HCT116 (cell line): ENCODE measurements around the gene RRBP1. TPM values are rescaled to one million over a fixed set of nuclear protein-coding genes. Genes with fewer than 3 reads are reported as not detected.

Experiments used
- ATAC-seq: fragments of 200-7000 bp; cut with Tn5 transposase; 2 replicates; pipeline ENCODE4 v1.9.1; 2020; ENCODE audit warnings: mild to moderate bottlenecking, moderate library complexity
- BruUV-seq: library from RNA; stranded (reverse); fragments of 400-500 nt; replicated peaks from 2 replicates; lab custom pipeline; 2021; lab: Mats Ljungman, UMichigan
- CTCF ChIA-PET: fragments of 300-600 bp; sonication (Branson Sonifier 250); formaldehyde crosslinking; loops from one replicate; lab custom pipeline; 2021; ENCODE audit warnings: antibody characterized with exemption; lab: Charles Lee
- POLR2A ChIA-PET: fragments of 300-600, 350-600 bp; sonication (Branson Sonifier 250); formaldehyde crosslinking; loops from one replicate; lab custom pipeline; 2021; ENCODE audit warnings: antibody characterized with exemption; lab: Charles Lee
- RAD21 ChIA-PET, 2 experiments: fragments of 300-600 bp; sonication (Branson Sonifier 250); formaldehyde crosslinking; loops; one replicate each; lab custom pipeline; 2023; ENCODE audit warnings: low total read pairs in 2 of 2; ENCODE audit not compliant: uncharacterized antibody in 2 of 2, unreplicated experiment in 2 of 2, low non-redundant PET in 1 of 2; lab: Charles Lee
- DNase-seq: peaks from one replicate; pipeline ENCODE4 v3.0.0-alpha.2; 2010; ENCODE audit warnings: low read depth, low spot score
- H2AFZ ChIP-seq: fragments of 200-600 bp; shearing (Covaris generic), sonication (generic); 2 replicates; pipeline ENCODE4 v1.6.1; 2017; ENCODE audit warnings: low read depth, mixed run types, mixed read lengths, antibody characterized with exemption, low read length; ENCODE audit not compliant: poor library complexity, severe bottlenecking
- H3K27ac ChIP-seq: 2 replicates; pipeline ENCODE4 v1.5.1; 2012; ENCODE audit warnings: low read depth, low read length
- H3K27me3 ChIP-seq: fragments of 200-600 bp; sonication (generic); 2 replicates; pipeline ENCODE4 v1.6.1; 2016; ENCODE audit warnings: mixed run types, low read length, mixed read lengths; ENCODE audit not compliant: insufficient read depth
- H3K36me3 ChIP-seq, 2 experiments: fragments of 200-500 bp in 1 of 2; fragments of 200-600 bp in 1 of 2; sonication (Bioruptor generic) in 1 of 2; sonication (generic) in 1 of 2; 2 replicates each; pipeline versions ENCODE4 v1.5.1 to v1.6.1; 2014 to 2016; ENCODE audit warnings: low read length in 2 of 2, inconsistent platforms in 1 of 2, mixed read lengths in 1 of 2, mixed run types in 1 of 2; ENCODE audit not compliant: insufficient read depth in 2 of 2, control insufficient read depth in 1 of 2
- H3K4me1 ChIP-seq, 2 experiments: fragments of 200-600 bp in 1 of 2; sonication (generic) in 1 of 2; 2 replicates each; pipeline versions ENCODE4 v1.5.1 to v1.6.1; 2012 to 2017; ENCODE audit warnings: low read length in 2 of 2, inconsistent platforms in 1 of 2, mild to moderate bottlenecking in 1 of 2, mixed read lengths in 1 of 2, mixed run types in 1 of 2, moderate library complexity in 1 of 2; ENCODE audit not compliant: insufficient read depth in 2 of 2, control insufficient read depth in 1 of 2
- H3K4me2 ChIP-seq: fragments of 200-600 bp; sonication (generic); 2 replicates; pipeline ENCODE4 v1.6.1; 2017; ENCODE audit warnings: mixed run types, low read length, mixed read lengths
- H3K4me3 ChIP-seq, 2 experiments: fragments of 200-600 bp in 1 of 2; sonication (generic) in 1 of 2; replicated peaks in 1 of 2; 2 replicates each; pipeline ENCODE4 v1.5.1; 2011 to 2016; ENCODE audit warnings: low read length in 2 of 2, control low read depth in 1 of 2, low read depth in 1 of 2, mild to moderate bottlenecking in 1 of 2, mixed read lengths in 1 of 2, mixed run types in 1 of 2
- H3K79me2 ChIP-seq: fragments of 200-600 bp; sonication (generic); 2 replicates; pipeline ENCODE4 v1.6.1; 2017; ENCODE audit warnings: mild to moderate bottlenecking, mixed run types, low read length, moderate library complexity, mixed read lengths; ENCODE audit not compliant: insufficient read depth
- H3K9ac ChIP-seq: fragments of 200-600 bp; sonication (generic); 2 replicates; pipeline ENCODE4 v1.6.1; 2016; ENCODE audit warnings: low read length, mixed read lengths
- H3K9me2 ChIP-seq: fragments of 200-600 bp; sonication (generic), shearing (Covaris generic); 2 replicates; pipeline ENCODE4 v1.6.1; 2017; ENCODE audit warnings: mixed run types, mild to moderate bottlenecking, moderate library complexity; ENCODE audit not compliant: insufficient read depth
- H3K9me3 ChIP-seq, 2 experiments: fragments of 200-500 bp in 1 of 2; fragments of 200-600 bp in 1 of 2; sonication (Bioruptor generic) in 1 of 2; sonication (generic) in 1 of 2; 2 replicates each; pipeline ENCODE4 v1.6.1; 2014 to 2017; ENCODE audit warnings: low read length in 2 of 2, mixed read lengths in 2 of 2, inconsistent platforms in 1 of 2, low read depth in 1 of 2, mild to moderate bottlenecking in 1 of 2, mixed run types in 1 of 2, moderate library complexity in 1 of 2; ENCODE audit not compliant: control insufficient read depth in 1 of 2, insufficient read depth in 1 of 2
- H4K20me1 ChIP-seq: fragments of 200-600 bp; sonication (generic), shearing (Covaris generic); 2 replicates; pipeline ENCODE4 v1.6.1; 2017; ENCODE audit warnings: mixed run types, mild to moderate bottlenecking, moderate library complexity; ENCODE audit not compliant: insufficient read depth
- CBX3 ChIP-seq: IDR thresholded peaks from 2 replicates; pipeline ENCODE4 v1.6.1; 2012; ENCODE audit warnings: low read depth
- ELF1 ChIP-seq: IDR thresholded peaks from 2 replicates; pipeline ENCODE4 v1.6.1; 2012; ENCODE audit warnings: low read depth, borderline replicate concordance
- JUND ChIP-seq: IDR thresholded peaks from 2 replicates; pipeline ENCODE4 v1.6.1; 2012
- POLR2A ChIP-seq: IDR thresholded peaks from 2 replicates; pipeline ENCODE4 v1.7.0; 2011; ENCODE audit warnings: borderline replicate concordance; ENCODE audit not compliant: insufficient read depth, insufficient read length; ENCODE audit errors: extremely low read depth
- RAD21 ChIP-seq: IDR thresholded peaks from 2 replicates; pipeline ENCODE4 v1.6.1; 2012; ENCODE audit warnings: low read depth, mild to moderate bottlenecking
- SIN3A ChIP-seq: IDR thresholded peaks from 2 replicates; pipeline ENCODE4 v1.6.1; 2012; ENCODE audit warnings: low read depth
- SRF ChIP-seq: IDR thresholded peaks from 2 replicates; pipeline ENCODE4 v1.6.1; 2012; ENCODE audit warnings: low read depth
- YY1 ChIP-seq: IDR thresholded peaks from 2 replicates; pipeline ENCODE4 v1.6.1; 2011; ENCODE audit warnings: low read length, low read depth, moderate library complexity, mild to moderate bottlenecking; ENCODE audit not compliant: insufficient replicate concordance; ENCODE audit errors: extremely low read depth
- intact Hi-C: fragments of 100-400 bp; cut with micrococcal nuclease; formaldehyde crosslinking; loops from 2 replicates; pipeline ENCODE4 v1.10.0; 2022
- total RNA-seq: library from RNA; stranded (reverse); gene quantifications from one replicate; pipeline ENCODE4 v1.2.1, GENCODE V29; 2021; ENCODE audit not compliant: unreplicated experiment
- TF ChIP-seq, protein P1 (sequence below): IDR thresholded peaks from 2 replicates; pipeline ENCODE4 v1.6.1; 2012
- TF ChIP-seq, protein P2 (sequence below), 3 experiments: fragments of 200-600 bp in 1 of 3; sonication (generic) in 1 of 3; IDR thresholded peaks in 2 of 3; conservative IDR thresholded peaks in 1 of 3; 2 replicates each; pipeline ENCODE4 v1.5.1; 2012 to 2017; ENCODE audit warnings: low read depth in 2 of 3, low read length in 2 of 3, antibody characterized with exemption in 1 of 3, borderline replicate concordance in 1 of 3, control low read depth in 1 of 3, mild to moderate bottlenecking in 1 of 3, mixed read lengths in 1 of 3, mixed run types in 1 of 3, moderate library complexity in 1 of 3; ENCODE audit not compliant: insufficient read depth in 1 of 3
- TF ChIP-seq, protein P3 (sequence below): IDR thresholded peaks from 2 replicates; pipeline ENCODE4 v1.6.1; 2012; ENCODE audit warnings: low read depth
- TF ChIP-seq, protein P4 (sequence below): IDR thresholded peaks from 2 replicates; pipeline ENCODE4 v1.6.1; 2011; ENCODE audit warnings: mild to moderate bottlenecking, low read length, moderate library complexity; ENCODE audit not compliant: insufficient replicate concordance; ENCODE audit errors: extremely low read depth
- TF ChIP-seq, protein P5 (sequence below): IDR thresholded peaks from 2 replicates; pipeline ENCODE4 v1.6.1; 2012

Gene RRBP1
- total RNA-seq, 1 experiment from 2014 or later: 123 TPM

DNA sequence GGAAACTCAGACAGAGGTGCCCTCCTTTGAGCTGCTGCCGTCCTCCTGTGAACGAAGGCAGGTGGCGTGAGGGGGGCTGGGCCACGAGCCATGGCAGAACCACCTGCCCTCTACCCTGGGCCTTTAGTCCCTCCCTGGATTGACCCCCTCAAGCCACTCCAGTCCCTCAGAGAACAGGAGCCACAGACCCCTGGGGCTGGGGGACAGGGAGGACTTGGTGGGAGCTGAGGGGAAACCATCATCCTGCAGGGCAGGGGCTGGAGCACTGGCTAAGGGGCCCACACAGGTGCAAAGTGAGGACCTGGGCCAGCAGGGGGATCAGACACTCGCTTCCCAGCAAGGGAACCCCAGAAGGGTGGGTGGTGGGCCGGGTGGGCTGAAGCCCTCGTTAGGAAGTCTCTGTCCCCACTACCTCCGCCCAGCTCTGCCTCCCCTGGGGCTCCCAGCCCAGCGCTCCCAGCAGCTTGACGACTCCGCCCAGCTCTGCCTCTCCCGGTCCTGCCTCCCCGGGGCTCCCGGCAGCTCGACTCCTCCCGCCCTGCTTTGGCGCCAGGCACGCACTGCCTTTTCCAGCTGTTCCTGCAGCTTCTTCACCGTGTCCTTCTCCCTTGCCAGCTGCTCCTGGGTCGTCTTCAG, 67.7 kb downstream of the RRBP1 start:
- no peak overlapping the region for H2AFZ ChIP-seq
- no peaks in the 10 kb centered on the region for H3K9me2 ChIP-seq
- H3K36me3 ChIP-seq: peaks cover 12 to 13% of the 10 kb centered on the region in 2 experiments; a peak in 3 of 4 replicates
- no peak overlapping the region for H3K4me3 ChIP-seq
- TF ChIP-seq, protein P1, sequence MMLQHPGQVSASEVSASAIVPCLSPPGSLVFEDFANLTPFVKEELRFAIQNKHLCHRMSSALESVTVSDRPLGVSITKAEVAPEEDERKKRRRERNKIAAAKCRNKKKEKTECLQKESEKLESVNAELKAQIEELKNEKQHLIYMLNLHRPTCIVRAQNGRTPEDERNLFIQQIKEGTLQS: no peak
- no peak for TF ChIP-seq SRF
- TF ChIP-seq, protein P2, sequence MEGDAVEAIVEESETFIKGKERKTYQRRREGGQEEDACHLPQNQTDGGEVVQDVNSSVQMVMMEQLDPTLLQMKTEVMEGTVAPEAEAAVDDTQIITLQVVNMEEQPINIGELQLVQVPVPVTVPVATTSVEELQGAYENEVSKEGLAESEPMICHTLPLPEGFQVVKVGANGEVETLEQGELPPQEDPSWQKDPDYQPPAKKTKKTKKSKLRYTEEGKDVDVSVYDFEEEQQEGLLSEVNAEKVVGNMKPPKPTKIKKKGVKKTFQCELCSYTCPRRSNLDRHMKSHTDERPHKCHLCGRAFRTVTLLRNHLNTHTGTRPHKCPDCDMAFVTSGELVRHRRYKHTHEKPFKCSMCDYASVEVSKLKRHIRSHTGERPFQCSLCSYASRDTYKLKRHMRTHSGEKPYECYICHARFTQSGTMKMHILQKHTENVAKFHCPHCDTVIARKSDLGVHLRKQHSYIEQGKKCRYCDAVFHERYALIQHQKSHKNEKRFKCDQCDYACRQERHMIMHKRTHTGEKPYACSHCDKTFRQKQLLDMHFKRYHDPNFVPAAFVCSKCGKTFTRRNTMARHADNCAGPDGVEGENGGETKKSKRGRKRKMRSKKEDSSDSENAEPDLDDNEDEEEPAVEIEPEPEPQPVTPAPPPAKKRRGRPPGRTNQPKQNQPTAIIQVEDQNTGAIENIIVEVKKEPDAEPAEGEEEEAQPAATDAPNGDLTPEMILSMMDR (IDR thresholded peaks at IDR 0.05 in 2 of 3, conservative IDR thresholded peaks at IDR 0.05 in 1 of 3; ENCODE audit: borderline replicate concordance in 1 of 3, insufficient read depth in 1 of 3, low read depth in 2 of 3, low read length in 2 of 3): no peak
- TF ChIP-seq JUND: no peak
- TF ChIP-seq, protein P3, sequence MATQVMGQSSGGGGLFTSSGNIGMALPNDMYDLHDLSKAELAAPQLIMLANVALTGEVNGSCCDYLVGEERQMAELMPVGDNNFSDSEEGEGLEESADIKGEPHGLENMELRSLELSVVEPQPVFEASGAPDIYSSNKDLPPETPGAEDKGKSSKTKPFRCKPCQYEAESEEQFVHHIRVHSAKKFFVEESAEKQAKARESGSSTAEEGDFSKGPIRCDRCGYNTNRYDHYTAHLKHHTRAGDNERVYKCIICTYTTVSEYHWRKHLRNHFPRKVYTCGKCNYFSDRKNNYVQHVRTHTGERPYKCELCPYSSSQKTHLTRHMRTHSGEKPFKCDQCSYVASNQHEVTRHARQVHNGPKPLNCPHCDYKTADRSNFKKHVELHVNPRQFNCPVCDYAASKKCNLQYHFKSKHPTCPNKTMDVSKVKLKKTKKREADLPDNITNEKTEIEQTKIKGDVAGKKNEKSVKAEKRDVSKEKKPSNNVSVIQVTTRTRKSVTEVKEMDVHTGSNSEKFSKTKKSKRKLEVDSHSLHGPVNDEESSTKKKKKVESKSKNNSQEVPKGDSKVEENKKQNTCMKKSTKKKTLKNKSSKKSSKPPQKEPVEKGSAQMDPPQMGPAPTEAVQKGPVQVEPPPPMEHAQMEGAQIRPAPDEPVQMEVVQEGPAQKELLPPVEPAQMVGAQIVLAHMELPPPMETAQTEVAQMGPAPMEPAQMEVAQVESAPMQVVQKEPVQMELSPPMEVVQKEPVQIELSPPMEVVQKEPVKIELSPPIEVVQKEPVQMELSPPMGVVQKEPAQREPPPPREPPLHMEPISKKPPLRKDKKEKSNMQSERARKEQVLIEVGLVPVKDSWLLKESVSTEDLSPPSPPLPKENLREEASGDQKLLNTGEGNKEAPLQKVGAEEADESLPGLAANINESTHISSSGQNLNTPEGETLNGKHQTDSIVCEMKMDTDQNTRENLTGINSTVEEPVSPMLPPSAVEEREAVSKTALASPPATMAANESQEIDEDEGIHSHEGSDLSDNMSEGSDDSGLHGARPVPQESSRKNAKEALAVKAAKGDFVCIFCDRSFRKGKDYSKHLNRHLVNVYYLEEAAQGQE: no peak
- TF ChIP-seq, protein P4, sequence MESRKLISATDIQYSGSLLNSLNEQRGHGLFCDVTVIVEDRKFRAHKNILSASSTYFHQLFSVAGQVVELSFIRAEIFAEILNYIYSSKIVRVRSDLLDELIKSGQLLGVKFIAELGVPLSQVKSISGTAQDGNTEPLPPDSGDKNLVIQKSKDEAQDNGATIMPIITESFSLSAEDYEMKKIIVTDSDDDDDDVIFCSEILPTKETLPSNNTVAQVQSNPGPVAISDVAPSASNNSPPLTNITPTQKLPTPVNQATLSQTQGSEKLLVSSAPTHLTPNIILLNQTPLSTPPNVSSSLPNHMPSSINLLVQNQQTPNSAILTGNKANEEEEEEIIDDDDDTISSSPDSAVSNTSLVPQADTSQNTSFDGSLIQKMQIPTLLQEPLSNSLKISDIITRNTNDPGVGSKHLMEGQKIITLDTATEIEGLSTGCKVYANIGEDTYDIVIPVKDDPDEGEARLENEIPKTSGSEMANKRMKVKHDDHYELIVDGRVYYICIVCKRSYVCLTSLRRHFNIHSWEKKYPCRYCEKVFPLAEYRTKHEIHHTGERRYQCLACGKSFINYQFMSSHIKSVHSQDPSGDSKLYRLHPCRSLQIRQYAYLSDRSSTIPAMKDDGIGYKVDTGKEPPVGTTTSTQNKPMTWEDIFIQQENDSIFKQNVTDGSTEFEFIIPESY: no peak
- no peak for TF ChIP-seq POLR2A
- TF ChIP-seq, protein P5, sequence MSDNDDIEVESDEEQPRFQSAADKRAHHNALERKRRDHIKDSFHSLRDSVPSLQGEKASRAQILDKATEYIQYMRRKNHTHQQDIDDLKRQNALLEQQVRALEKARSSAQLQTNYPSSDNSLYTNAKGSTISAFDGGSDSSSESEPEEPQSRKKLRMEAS: no peak
- no peak for TF ChIP-seq RAD21
- TF ChIP-seq CBX3: no peak
- no peak for TF ChIP-seq ELF1
- TF ChIP-seq YY1: no peak
- no peak for TF ChIP-seq SIN3A
- no peaks in the 10 kb centered on the region for H4K20me1 ChIP-seq
- H3K27ac ChIP-seq: no peak overlapping the region
- no peaks in the 10 kb centered on the region for H3K9me3 ChIP-seq
- H3K4me2 ChIP-seq: no peak overlapping the region
- no peaks in the 10 kb centered on the region for H3K27me3 ChIP-seq
- intact Hi-C loops: no loop called here
- DNase-seq (no peak), ATAC-seq (no peak)
- ChIA-PET POLR2A (no interaction called here), RAD21 (no interaction called here), CTCF (no interaction called here)
- no TSS peak for BruUV-seq
- H3K4me1 ChIP-seq: no peaks in the 10 kb centered on the region
- no peak overlapping the region for H3K9ac ChIP-seq
- H3K79me2 ChIP-seq: no peaks in the 10 kb centered on the region
